H1 (cell line): ENCODE data around the gene RGS13. TPM values are rescaled to one million over a fixed set of nuclear protein-coding genes. Genes with fewer than 3 reads are reported as not detected.

Experiments
- CTCF ChIA-PET: fragments of 300-600 bp; sonication (Branson Sonifier 250); formaldehyde crosslinking; loops from one replicate; lab custom pipeline; 2021; ENCODE audit not compliant: partially characterized antibody; lab: Charles Lee
- POLR2A ChIA-PET: fragments of 300-600 bp; sonication (Branson Sonifier 250); formaldehyde crosslinking; loops from one replicate; lab custom pipeline; 2021; ENCODE audit warnings: inconsistent platforms; ENCODE audit not compliant: partially characterized antibody; lab: Charles Lee
- DNase-seq, 2 experiments: peaks; one replicate each; pipeline versions ENCODE4 v3.0.0 to v3.0.0-alpha.2; 2010 to 2022; ENCODE audit warnings: low spot score in 2 of 2, low read depth in 1 of 2, mixed read lengths in 1 of 2
- FAIRE-seq: peaks from 2 replicates; lab custom pipeline; 2011; peaks lifted over from hg19 to GRCh38; lab: Jason Lieb, UNC
- H2AFZ ChIP-seq: 2 replicates; pipeline ENCODE4 v1.8.1; 2012; ENCODE audit warnings: low read length, inconsistent platforms
- H2AK5ac ChIP-seq: 2 replicates; pipeline ENCODE4 v1.6.1; 2013; ENCODE audit warnings: low read depth, low read length
- H2BK120ac ChIP-seq: replicated peaks from 2 replicates; pipeline ENCODE3; 2013; ENCODE audit warnings: low read depth, low read length, inconsistent platforms
- H2BK12ac ChIP-seq: 2 replicates; pipeline ENCODE4 v1.6.1; 2013; ENCODE audit warnings: low read depth, low read length
- H2BK15ac ChIP-seq: 2 replicates; pipeline ENCODE4 v1.6.1; 2013; ENCODE audit warnings: low read length
- H2BK20ac ChIP-seq: 2 replicates; pipeline ENCODE4 v1.6.1; 2013; ENCODE audit warnings: low read length
- H2BK5ac ChIP-seq: 2 replicates; pipeline ENCODE4 v1.6.1; 2013; ENCODE audit warnings: low read depth, low read length
- H3K14ac ChIP-seq: 2 replicates; pipeline ENCODE4 v1.6.1; 2013; ENCODE audit warnings: inconsistent platforms; ENCODE audit not compliant: insufficient read length
- H3K18ac ChIP-seq: 2 replicates; pipeline ENCODE4 v1.6.1; 2013; ENCODE audit warnings: low read length; ENCODE audit errors: extremely low read depth
- H3K23ac ChIP-seq: 2 replicates; pipeline ENCODE4 v1.6.1; 2013; ENCODE audit warnings: inconsistent platforms; ENCODE audit not compliant: insufficient read length
- H3K23me2 ChIP-seq: 2 replicates; pipeline ENCODE4 v1.6.1; 2013; ENCODE audit warnings: low read depth, low read length
- H3K27ac ChIP-seq: 2 replicates; pipeline ENCODE4 v1.6.1; 2011; ENCODE audit warnings: low read depth, low read length, inconsistent platforms
- H3K27me3 ChIP-seq, 4 experiments: replicated peaks in 1 of 4; 1 replicate in 1 of 4; 2 replicates in 3 of 4; pipeline versions ENCODE4 v1.6.1 to v1.8.1; 2011 to 2013; ENCODE audit warnings: low read length in 3 of 4, mild to moderate bottlenecking in 3 of 4, inconsistent platforms in 2 of 4, mixed read lengths in 2 of 4, moderate library complexity in 1 of 4; ENCODE audit not compliant: control insufficient read depth in 3 of 4, insufficient read depth in 3 of 4; ENCODE audit errors: extremely low read depth in 1 of 4
- H3K36me3 ChIP-seq, 4 experiments: 2 replicates each; pipeline versions ENCODE4 v1.6.1 to v1.8.1; 2011 to 2013; ENCODE audit warnings: mild to moderate bottlenecking in 4 of 4, low read length in 3 of 4, moderate library complexity in 2 of 4, control low read depth in 1 of 4, inconsistent platforms in 1 of 4; ENCODE audit not compliant: insufficient read depth in 4 of 4, control insufficient read depth in 2 of 4
- H3K4ac ChIP-seq: replicated peaks from 2 replicates; pipeline ENCODE3; 2013; ENCODE audit warnings: low read length, low read depth, mixed read lengths, inconsistent platforms; ENCODE audit not compliant: insufficient read length
- H3K4me1 ChIP-seq, 4 experiments: replicated peaks in 1 of 4; 1 replicate in 1 of 4; 2 replicates in 3 of 4; pipeline versions ENCODE4 v1.6.1 to v1.8.1; 2011 to 2013; ENCODE audit warnings: low read length in 3 of 4, inconsistent platforms in 2 of 4, mixed read lengths in 1 of 4; ENCODE audit not compliant: insufficient read depth in 4 of 4, control insufficient read depth in 3 of 4
- H3K4me2 ChIP-seq, 2 experiments: 2 replicates each; pipeline versions ENCODE4 v1.6.1 to v1.8.1; 2011 to 2013; ENCODE audit warnings: low read depth in 2 of 2, low read length in 2 of 2, control low read depth in 1 of 2, inconsistent platforms in 1 of 2, mild to moderate bottlenecking in 1 of 2; ENCODE audit not compliant: insufficient read depth in 1 of 2
- H3K4me3 ChIP-seq, 4 experiments: fragments of 200-600, 300-600 bp in 1 of 4; sonication (generic), shearing (Covaris generic), sonication (Bioruptor Twin) in 1 of 4; 2 replicates each; pipeline versions ENCODE4 v1.5.1 to v1.8.1; 2011 to 2016; ENCODE audit warnings: low read length in 4 of 4, low read depth in 3 of 4, control low read depth in 2 of 4, inconsistent platforms in 2 of 4, mild to moderate bottlenecking in 2 of 4, mixed read lengths in 1 of 4, moderate library complexity in 1 of 4; ENCODE audit not compliant: insufficient read depth in 2 of 4; ENCODE audit errors: extremely low read depth in 1 of 4
- H3K56ac ChIP-seq: replicated peaks from 2 replicates; pipeline ENCODE3; 2013; ENCODE audit warnings: low read depth, mild to moderate bottlenecking, mixed read lengths, low read length, inconsistent platforms; ENCODE audit not compliant: insufficient read length
- H3K79me1 ChIP-seq: 2 replicates; pipeline ENCODE4 v1.6.1; 2013; ENCODE audit warnings: low read depth, low read length, control low read depth
- H3K79me2 ChIP-seq, 2 experiments: 2 replicates each; pipeline versions ENCODE4 v1.6.1 to v1.8.1; 2012 to 2013; ENCODE audit warnings: low read length in 2 of 2, mild to moderate bottlenecking in 2 of 2, inconsistent platforms in 1 of 2; ENCODE audit not compliant: insufficient read depth in 2 of 2, control insufficient read depth in 1 of 2
- H3K9ac ChIP-seq, 4 experiments: replicated peaks in 1 of 4; 1 replicate in 1 of 4; 2 replicates in 3 of 4; pipeline versions ENCODE4 v1.6.1 to v1.8.1; 2011 to 2013; ENCODE audit warnings: low read depth in 3 of 4, low read length in 3 of 4, control low read depth in 2 of 4, mild to moderate bottlenecking in 2 of 4, moderate library complexity in 2 of 4, inconsistent platforms in 1 of 4; ENCODE audit errors: extremely low read depth in 1 of 4
- H3K9me3 ChIP-seq, 2 experiments: 2 replicates each; pipeline versions ENCODE4 v1.6.1 to v1.8.1; 2012 to 2013; ENCODE audit warnings: mild to moderate bottlenecking in 2 of 2, moderate library complexity in 2 of 2, control low read depth in 1 of 2, inconsistent platforms in 1 of 2, low read depth in 1 of 2, low read length in 1 of 2, mixed read lengths in 1 of 2; ENCODE audit not compliant: insufficient read depth in 2 of 2
- H4K20me1 ChIP-seq, 2 experiments: replicated peaks in 1 of 2; 2 replicates each; pipeline versions ENCODE3 to v1.8.1; 2011 to 2013; ENCODE audit warnings: inconsistent platforms in 2 of 2, low read length in 2 of 2, mild to moderate bottlenecking in 1 of 2; ENCODE audit not compliant: insufficient read depth in 2 of 2, control insufficient read depth in 1 of 2
- H4K5ac ChIP-seq: 2 replicates; pipeline ENCODE4 v1.6.1; 2013; ENCODE audit warnings: low read length, low read depth, mixed read lengths, inconsistent platforms; ENCODE audit not compliant: insufficient read length
- H4K8ac ChIP-seq: 2 replicates; pipeline ENCODE4 v1.8.0; 2013; ENCODE audit warnings: mild to moderate bottlenecking, moderate library complexity, low read length, inconsistent platforms; ENCODE audit not compliant: insufficient read depth; ENCODE audit errors: extremely low read depth
- H4K91ac ChIP-seq: replicated peaks from 2 replicates; pipeline ENCODE3; 2013; ENCODE audit warnings: low read length, mixed read lengths, inconsistent platforms; ENCODE audit not compliant: insufficient read length
- BCL11A ChIP-seq, 2 experiments: IDR thresholded peaks; one replicate each; pipeline ENCODE4 v1.6.1; 2011; ENCODE audit warnings: low read depth in 2 of 2, low read length in 2 of 2, mild to moderate bottlenecking in 2 of 2
- BRCA1 ChIP-seq: IDR thresholded peaks from 2 replicates; pipeline ENCODE4 v1.6.1; 2012; ENCODE audit warnings: low read depth, low read length, improper control_type of control experiment
- CBX8 ChIP-seq: fragments of 300-800, 300-1000 bp; sonication (generic); IDR thresholded peaks from 2 replicates; pipeline ENCODE4 v1.7.1; 2016; ENCODE audit warnings: low read depth, low read length, borderline replicate concordance
- CHD1 ChIP-seq: IDR thresholded peaks from 2 replicates; pipeline ENCODE4 v1.6.1; 2012; ENCODE audit warnings: low read depth, low read length, improper control_type of control experiment
- FOSL1 ChIP-seq: IDR thresholded peaks from 2 replicates; pipeline ENCODE4 v1.6.1; 2011; ENCODE audit warnings: mild to moderate bottlenecking, low read depth, low read length, moderate library complexity; ENCODE audit not compliant: insufficient read depth
- KDM5A ChIP-seq: fragments of 200-600 bp; IDR thresholded peaks from 2 replicates; pipeline ENCODE4 v1.7.1; 2012; ENCODE audit warnings: mild to moderate bottlenecking, low read length, inconsistent platforms, mixed read lengths
- NRF1 ChIP-seq: IDR thresholded peaks from 2 replicates; pipeline ENCODE4 v1.6.1; 2011; ENCODE audit warnings: mild to moderate bottlenecking, low read depth, low read length, improper control_type of control experiment
- PHF8 ChIP-seq: fragments of 200-600 bp; sonication (generic); conservative IDR thresholded peaks from 2 replicates; pipeline ENCODE4 v1.7.1; 2012; ENCODE audit warnings: low read depth, mild to moderate bottlenecking, inconsistent platforms, low read length, moderate library complexity
- RAD21 ChIP-seq, 2 experiments: IDR thresholded peaks in 1 of 2; conservative IDR thresholded peaks in 1 of 2; 2 replicates each; pipeline ENCODE4 v1.6.1; 2011; ENCODE audit warnings: low read depth in 2 of 2, low read length in 2 of 2, improper control_type of control experiment in 1 of 2, inconsistent platforms in 1 of 2, mild to moderate bottlenecking in 1 of 2, moderate library complexity in 1 of 2
- RFX5 ChIP-seq: IDR thresholded peaks from 2 replicates; pipeline ENCODE4 v1.6.1; 2011; ENCODE audit warnings: low read depth, low read length, improper control_type of control experiment, borderline replicate concordance
- SIN3A ChIP-seq, 2 experiments: IDR thresholded peaks in 1 of 2; conservative IDR thresholded peaks in 1 of 2; 2 replicates each; pipeline ENCODE4 v1.6.1; 2011 to 2012; ENCODE audit warnings: low read length in 2 of 2, improper control_type of control experiment in 1 of 2, low read depth in 1 of 2, mild to moderate bottlenecking in 1 of 2
- SIRT6 ChIP-seq: IDR thresholded peaks from one replicate; pipeline ENCODE4 v1.7.1; 2012; ENCODE audit warnings: low read length, inconsistent platforms
- SP1 ChIP-seq: IDR thresholded peaks from 2 replicates; pipeline ENCODE4 v1.6.1; 2011; ENCODE audit warnings: low read depth, low read length
- SRF ChIP-seq: IDR thresholded peaks from 2 replicates; pipeline ENCODE4 v1.6.1; 2011; ENCODE audit warnings: mild to moderate bottlenecking, low read depth, low read length, moderate library complexity
- TEAD4 ChIP-seq: IDR thresholded peaks from 2 replicates; pipeline ENCODE4 v1.6.1; 2012; ENCODE audit warnings: low read depth, low read length, inconsistent platforms, mixed read lengths
- WGBS, 2 experiments: shearing (Covaris generic) in 1 of 2; methylation state at CpG; one replicate each; pipeline versions ENCODE4 v1.1.6 to v1.1.7; 2013 to 2015; ENCODE audit warnings: low lambda C conversion rate in 2 of 2, mixed read lengths in 2 of 2, inconsistent platforms in 1 of 2, low coverage in 1 of 2, missing lambda C conversion rate in 1 of 2; ENCODE audit not compliant: insufficient replicate concordance in 2 of 2, insufficient coverage in 1 of 2, insufficient read length in 1 of 2; ENCODE audit errors: extremely low coverage in 1 of 2, missing lambda C conversion rate in 1 of 2; 5-methylcytosine and 5-hydroxymethylcytosine counted together
- polyA plus RNA-seq, 7 experiments: library from polyadenylated mRNA; depleted of rRNA in 3 of 7; stranded (reverse) in 5 of 7; unstranded in 2 of 7; fragments of >200 nt in 5 of 7; fragments of 200-250 nt in 2 of 7; gene quantifications; 1 replicate in 5 of 7; 2 replicates in 1 of 7; 4 replicates in 1 of 7; pipeline versions ENCODE4 v1.2.1 to v1.2.3, GENCODE V29; 2011 to 2013; ENCODE audit warnings: missing spikeins in 2 of 7, mixed read lengths in 2 of 7
- total RNA-seq: library from RNA; stranded (reverse); fragmentation: NEBNext Ultra II Directional; extraction: Animal tissue kit (Norgen Biotek cat#: 25700); gene quantifications from 2 replicates; pipeline ENCODE4 v1.2.1, GENCODE V29; 2021

The RGS13 gene
- total and polyA plus RNA-seq, 2 of the 8 experiments (the other 6 are each of a cell fraction or from before 2014, with no cell fraction given), result not detected

DNA sequence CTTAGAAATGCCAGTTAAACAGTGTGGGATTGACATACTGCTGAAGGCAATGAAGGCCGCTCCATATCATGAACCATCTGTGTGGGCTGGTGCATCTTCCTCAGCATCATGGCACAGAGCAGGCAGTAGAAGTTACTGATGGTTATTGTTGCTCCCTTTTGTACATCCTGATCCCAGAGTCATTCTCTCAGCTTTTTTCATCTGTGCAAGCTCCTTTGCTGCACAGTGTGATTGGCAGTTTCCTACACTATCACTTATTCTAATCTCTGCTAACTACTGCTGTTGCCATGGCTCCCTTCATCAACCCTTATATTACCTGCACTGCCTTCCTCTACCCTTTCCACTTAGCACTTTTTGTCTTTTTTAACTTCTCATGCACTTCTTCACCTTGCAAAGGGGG, 16.2 kb downstream of the RGS13 start:
- no peak overlapping the region for H2BK120ac ChIP-seq
- H2BK12ac ChIP-seq, result no peak overlapping the region
- no peaks in the 10 kb centered on the region for H4K20me1 ChIP-seq
- no peak overlapping the region for H3K14ac ChIP-seq
- H3K79me2 ChIP-seq, result no peaks in the 10 kb centered on the region
- H3K27me3 ChIP-seq, result peaks cover 0 to under 1% (median 0%) of the 10 kb centered on the region in 4 experiments; a peak in 1 of 7 replicates
- no peak overlapping the region for H3K9ac ChIP-seq
- no peaks in the 10 kb centered on the region for H3K9me3 ChIP-seq
- H3K56ac ChIP-seq, result no peak overlapping the region
- no peak overlapping the region for H3K23ac ChIP-seq
- no peak overlapping the region for H3K18ac ChIP-seq
- no peak overlapping the region for H2BK15ac ChIP-seq
- FAIRE-seq (no peak), DNase-seq (no peak)
- no peak overlapping the region for H4K91ac ChIP-seq
- H4K8ac ChIP-seq, result no peak overlapping the region
- no peaks in the 10 kb centered on the region for H3K79me1 ChIP-seq
- H3K4me2 ChIP-seq, result no peak overlapping the region
- H3K4me3 ChIP-seq, result no peak overlapping the region
- H2BK5ac ChIP-seq, result no peak overlapping the region
- no peaks in the 10 kb centered on the region for H3K36me3 ChIP-seq
- no peak overlapping the region for H4K5ac ChIP-seq
- H3K27ac ChIP-seq, result no peak overlapping the region
- ChIA-PET POLR2A (no interaction called here), CTCF (no interaction called here)
- no peak overlapping the region for H2BK20ac ChIP-seq
- peak overlapping the region; percentile 45; the same call in 1 of the 2 replicates for H2AFZ ChIP-seq
- H3K4me1 ChIP-seq, result no peaks in the 10 kb centered on the region
- no peak overlapping the region for H3K4ac ChIP-seq
- 90% methylated on average over 1 of the region's 1 CpG; no CpG with 5 or more reads in 1 of the 2 experiments for WGBS, 2 experiments
- H2AK5ac ChIP-seq, result no peak overlapping the region
- H3K23me2 ChIP-seq, result no peaks in the 10 kb centered on the region
- TF ChIP-seq NRF1 (no peak), SIRT6 (no peak), CBX8 (no peak), RFX5 (no peak), PHF8 (no peak), SIN3A (conservative IDR thresholded peaks at IDR 0.05 in 1 of 2, IDR thresholded peaks at IDR 0.05 in 1 of 2; ENCODE audit: low read depth in 1 of 2, low read length in 2 of 2) (no peak), FOSL1 (no peak), SRF (no peak), TEAD4 (no peak), SP1 (no peak), BCL11A (IDR thresholded peaks at IDR 0.05; ENCODE audit: low read depth in 2 of 2, low read length in 2 of 2) (no peak), KDM5A (no peak), CHD1 (no peak), RAD21 (IDR thresholded peaks at IDR 0.05 in 1 of 2, conservative IDR thresholded peaks at IDR 0.05 in 1 of 2; ENCODE audit: low read depth in 2 of 2, low read length in 2 of 2) (no peak), BRCA1 (no peak)
